Tibial nerve (tissue), 4 donors: ENCODE measurements around the gene FHDC1.

Experiments used
- CTCF ChIP-seq, 5 experiments: fragments of 200-600 bp in 3 of 5; fragments of 450-650 bp in 2 of 5; sonication (generic) in 3 of 5; IDR thresholded peaks; one replicate each; pipeline ENCODE4 v1.5.1; 2016 to 2019; ENCODE audit warnings: antibody characterized with exemption in 5 of 5, mild to moderate bottlenecking in 3 of 5, moderate library complexity in 2 of 5
- EP300 ChIP-seq, 2 donors: sonication (generic); formaldehyde crosslinking; IDR thresholded peaks; one replicate each; pipeline ENCODE4 v1.6.1; 2017; ENCODE audit warnings: antibody characterized with exemption in 2 of 2, mild to moderate bottlenecking in 1 of 2
- POLR2A ChIP-seq, 2 donors: fragments of 450-650 bp; IDR thresholded peaks; one replicate each; pipeline ENCODE4 v1.6.1; 2017; ENCODE audit warnings: antibody characterized with exemption in 2 of 2, mild to moderate bottlenecking in 2 of 2, moderate library complexity in 2 of 2

DNA sequence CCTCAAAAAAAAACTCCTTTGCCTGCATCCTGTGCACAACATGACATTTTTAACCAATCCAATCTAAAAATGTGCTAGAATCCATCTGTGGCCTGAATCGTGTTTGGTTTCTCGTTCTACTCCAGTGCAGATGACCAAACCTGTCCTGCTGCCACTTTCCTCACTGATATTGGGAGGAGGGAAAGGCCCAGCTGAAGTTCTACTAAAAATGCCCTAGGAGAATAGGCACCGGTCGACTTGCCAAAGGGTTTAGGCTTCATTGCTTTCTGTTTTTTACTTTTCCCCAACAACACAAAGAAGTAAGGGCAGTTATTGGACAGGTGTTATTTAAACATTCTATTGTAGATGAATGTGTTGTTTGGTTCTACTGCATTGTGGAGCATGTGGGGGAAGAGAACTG lies 7.8 kb upstream of the FHDC1 start:
- no peak for TF ChIP-seq CTCF (IDR thresholded peaks at IDR 0.05)
- no peak for TF ChIP-seq POLR2A (IDR thresholded peaks at IDR 0.05)
- no peak for TF ChIP-seq EP300 (IDR thresholded peaks at IDR 0.05)
